ENCODE results near the gene FHIT.

FHIT gene

GRCh38 chr3:59882746-59883145 is 1368.5 kb downstream of the FHIT start:
- no peak for DNase-seq

GRCh38 chr3:59880717-59881116 is 1370.5 kb downstream of the FHIT start:
- peak; percentile 19 for DNase-seq

- no peak for DNase-seq
Measured at GRCh38 chr3:59879031-59879581, 1372.1 kb downstream of the FHIT start.

GRCh38 chr3:59878038-59878427 is 1373.2 kb downstream of the FHIT start:
- DNase-seq, result no peak

- no peak for DNase-seq
Measured at GRCh38 chr3:59877263-59878037, 1373.8 kb downstream of the FHIT start.

- DNase-seq, result no peak
Measured at GRCh38 chr3:59876533-59877062, 1374.7 kb downstream of the FHIT start.

GRCh38 chr3:59873576-59874230 is 1377.5 kb downstream of the FHIT start:
- DNase-seq, result no peak

GRCh38 chr3:59872128-59872527 is 1379.1 kb downstream of the FHIT start:
- DNase-seq, result no peak

GRCh38 chr3:59867185-59868002 is 1383.9 kb downstream of the FHIT start:
- DNase-seq, result no peak

- no peak for DNase-seq
Measured at GRCh38 chr3:59866076-59866475, 1385.2 kb downstream of the FHIT start.

- no peak for DNase-seq
Measured at GRCh38 chr3:59865351-59865750, 1385.9 kb downstream of the FHIT start.

- DNase-seq, result no peak
Measured at GRCh38 chr3:59862686-59863085, 1388.6 kb downstream of the FHIT start.

- peak; percentile 16 for DNase-seq
Measured at GRCh38 chr3:59857589-59858346, 1393.5 kb downstream of the FHIT start.

GRCh38 chr3:59856934-59857460 is 1394.3 kb downstream of the FHIT start:
- DNase-seq, result no peak

GRCh38 chr3:59854061-59854709 is 1397.1 kb downstream of the FHIT start:
- DNase-seq, result no peak

GRCh38 chr3:59850417-59850816 is 1400.8 kb downstream of the FHIT start:
- DNase-seq, result no peak

- DNase-seq, result no peak
Measured at GRCh38 chr3:59845386-59845785, 1405.9 kb downstream of the FHIT start.

GRCh38 chr3:59843821-59844220 is 1407.4 kb downstream of the FHIT start:
- DNase-seq, result no peak

- no peak for DNase-seq
Measured at GRCh38 chr3:59839810-59840515, 1411.3 kb downstream of the FHIT start.

- no peak for DNase-seq
Measured at GRCh38 chr3:59839283-59839682, 1412.0 kb downstream of the FHIT start.

- DNase-seq, result no peak
Measured at GRCh38 chr3:59836531-59836930, 1414.7 kb downstream of the FHIT start.
